GM12878 (cell line): Measurements from ENCODE around the gene TREM1. TPM values are rescaled to one million over a fixed set of nuclear protein-coding genes. Genes with fewer than 3 reads are reported as not detected.
A peak's percentile ranks its signal among the peaks of the same experiment; 100 is the strongest.

Source experiments
- ATAC-seq: fragments of 200-7000 bp; cut with Tn5 transposase; 3 replicates; pipeline ENCODE4 v1.9.1; 2020; ENCODE audit warnings: mild to moderate bottlenecking, moderate library complexity
- BruUV-seq: library from RNA; stranded (reverse); fragments of 400-500 nt; replicated peaks from 2 replicates; lab custom pipeline; 2021; lab: Mats Ljungman, UMichigan
- CTCF ChIA-PET: fragments of 300-600 bp; sonication (Branson Sonifier 250); formaldehyde crosslinking; extraction: SDS; loops from one replicate; lab custom pipeline; 2021; ENCODE audit warnings: inconsistent platforms; lab: Yijun Ruan, JAX
- POLR2A ChIA-PET: fragments of 350-600 bp; formaldehyde crosslinking; extraction: SDS; loops from one replicate; lab custom pipeline; 2021; ENCODE audit warnings: inconsistent platforms; lab: Charles Lee
- RAD21 ChIA-PET: fragments of 300-600 bp; sonication (Branson Sonifier 250); formaldehyde crosslinking; loops from one replicate; lab custom pipeline; 2023; ENCODE audit warnings: antibody characterized with exemption; ENCODE audit not compliant: unreplicated experiment; lab: Charles Lee
- SMC1A ChIA-PET: fragments of 300-600 bp; sonication (Branson Sonifier 250); formaldehyde crosslinking; loops from one replicate; lab custom pipeline; 2023; ENCODE audit not compliant: unreplicated experiment, uncharacterized antibody; lab: Charles Lee
- DNase-seq: peaks from one replicate; pipeline ENCODE4 v3.0.0-alpha.2; 2011; ENCODE audit warnings: low read depth, low spot score
- FAIRE-seq: peaks from 3 replicates; lab custom pipeline; 2011; peaks lifted over from hg19 to GRCh38; lab: Jason Lieb, UNC
- H2AFZ ChIP-seq: 2 replicates; pipeline ENCODE4 v1.6.0; 2011; ENCODE audit warnings: low read depth, low read length, control low read depth; ENCODE audit not compliant: control insufficient read depth
- H3K27ac ChIP-seq: 2 replicates; pipeline ENCODE4 v1.5.1; 2011; ENCODE audit warnings: control low read depth; ENCODE audit not compliant: control insufficient read depth, insufficient read depth
- H3K27me3 ChIP-seq, 2 experiments: replicated peaks in 1 of 2; 2 replicates each; pipeline versions ENCODE4 v1.6.0 to v1.6.1; 2011; ENCODE audit warnings: low read length in 1 of 2; ENCODE audit not compliant: control insufficient read depth in 2 of 2, insufficient read depth in 2 of 2
- H3K36me3 ChIP-seq, 2 experiments: 2 replicates each; pipeline ENCODE4 v1.5.1; 2011; ENCODE audit warnings: low read length in 1 of 2; ENCODE audit not compliant: control insufficient read depth in 2 of 2, insufficient read depth in 2 of 2
- H3K4me1 ChIP-seq: 2 replicates; pipeline ENCODE4 v1.6.1; 2011; ENCODE audit warnings: mild to moderate bottlenecking, low read length, moderate library complexity, mixed read lengths; ENCODE audit not compliant: control insufficient read depth, insufficient read depth
- H3K4me2 ChIP-seq: 2 replicates; pipeline ENCODE4 v1.6.0; 2011; ENCODE audit warnings: control low read depth; ENCODE audit not compliant: control insufficient read depth, insufficient read depth
- H3K4me3 ChIP-seq: fragments of 200-600 bp; sonication (generic); 2 replicates; pipeline ENCODE4 v1.5.1; 2016
- H3K79me2 ChIP-seq: 2 replicates; pipeline ENCODE4 v1.6.0; 2011; ENCODE audit warnings: low read length; ENCODE audit not compliant: control insufficient read depth, insufficient read depth
- H3K9ac ChIP-seq: 2 replicates; pipeline ENCODE4 v1.8.0; 2011; ENCODE audit warnings: low read length, control low read depth, mixed read lengths; ENCODE audit not compliant: control insufficient read depth, insufficient read depth
- H3K9me3 ChIP-seq: replicated peaks from 3 replicates; pipeline ENCODE4 v1.5.1; 2011; ENCODE audit warnings: mild to moderate bottlenecking, low read length; ENCODE audit not compliant: control insufficient read depth, insufficient read depth
- H4K20me1 ChIP-seq: 2 replicates; pipeline ENCODE4 v1.6.0; 2011; ENCODE audit not compliant: control insufficient read depth, insufficient read depth
- CBFB ChIP-seq: IDR thresholded peaks from 2 replicates; pipeline ENCODE4 v1.6.1; 2016; ENCODE audit warnings: antibody characterized with exemption, low read depth
- FOXM1 ChIP-seq: IDR thresholded peaks from 2 replicates; pipeline ENCODE4 v1.6.1; 2012; ENCODE audit warnings: low read depth, mild to moderate bottlenecking, inconsistent platforms, low read length, moderate library complexity
- IRF3 ChIP-seq: fragments of 450-650 bp; IDR thresholded peaks from 2 replicates; pipeline ENCODE4 v1.6.1; 2014; ENCODE audit warnings: mild to moderate bottlenecking
- SMARCA5 ChIP-seq: fragments of 450-650 bp; IDR thresholded peaks from 2 replicates; pipeline ENCODE4 v1.6.1; 2017; ENCODE audit warnings: mild to moderate bottlenecking
- USF1 ChIP-seq: IDR thresholded peaks from 2 replicates; pipeline ENCODE4 v1.6.1; 2011; ENCODE audit warnings: borderline replicate concordance, low read depth, mild to moderate bottlenecking, moderate library complexity, mixed read lengths, low read length; ENCODE audit not compliant: insufficient read depth; ENCODE audit errors: extremely low read length
- ZBTB40 ChIP-seq: fragments of 450-650 bp; IDR thresholded peaks from 2 replicates; pipeline ENCODE4 v1.6.1; 2016; ENCODE audit warnings: mild to moderate bottlenecking, moderate library complexity, borderline replicate concordance
- WGBS: methylation state at CpG from one replicate; pipeline ENCODE4 v1.1.6; 2016; ENCODE audit warnings: low lambda C conversion rate; ENCODE audit not compliant: insufficient replicate concordance, insufficient coverage; ENCODE audit errors: missing lambda C conversion rate; 5-methylcytosine and 5-hydroxymethylcytosine counted together
- in situ Hi-C: fragments of 300-500 bp; cut with MboI; formaldehyde crosslinking; loops from 9 replicates; pipeline ENCODE4 v1.14.3; 2018; ENCODE audit warnings: mixed read lengths
- intact Hi-C: fragments of 100-400 bp; cut with micrococcal nuclease; formaldehyde crosslinking; loops from one replicate; pipeline ENCODE4 v1.14.2; 2022; ENCODE audit not compliant: unreplicated experiment
- polyA plus RNA-seq, 11 experiments: library from polyadenylated mRNA; depleted of rRNA in 4 of 11; unstranded in 6 of 11; stranded (reverse) in 5 of 11; fragments of >200 nt; fragmentation: Nextera tagmentation in 4 of 11; fragmentation: Illumina TruSeq in 1 of 11; extraction: Ambion mirVana in 4 of 11; extraction: Trizol in 1 of 11; gene quantifications; 1 replicate in 1 of 11; 2 replicates in 10 of 11; pipeline versions ENCODE4 v1.2.1 to v1.2.3, GENCODE V29; 2011 to 2016; ENCODE audit warnings: inconsistent platforms in 2 of 11, missing spikeins in 2 of 11, low read depth in 1 of 11
- total RNA-seq, 4 experiments: library from RNA; depleted of rRNA in 3 of 4; stranded (reverse); fragments of >200 nt in 3 of 4; fragmentation: Illumina TruSeq in 1 of 4; extraction: Trizol in 1 of 4; gene quantifications; 2 replicates each; pipeline versions ENCODE4 v1.2.1 to v1.2.3, GENCODE V29; 2013 to 2021

TREM1 gene
- total and polyA plus RNA-seq, 10 of the 15 experiments (the other 5 are each of a cell fraction or from before 2014, with no cell fraction given), result 0.09 to 2.6 (median 0.28) TPM; not detected in 2

GRCh38 chr6:41332842-41333736 is 46.6 kb upstream of the TREM1 start (continued):
- TF ChIP-seq USF1 (no peak), SMARCA5 (peak; percentile 13; the same call in 1 of the 2 replicates), CBFB (no peak)

- in situ Hi-C loops, result no loop called here
- no peak for ATAC-seq
Observed at GRCh38 chr6:41332241-41332640, 45.8 kb upstream of the TREM1 start.

More at GRCh38 chr6:41332241-41332640, 45.8 kb upstream of the TREM1 start:
- POLR2A ChIA-PET, result interaction anchor here (1.3 to 6.8 kb wide), 6 partner anchors 10 to 132 kb away, joined by 3 to 63 read pairs (median 16); partner anchors contain the start of genes TREM1 and TREML2
- WGBS, result 91% methylated on average over 8 of the region's 8 CpGs
- intact Hi-C loops, result no loop called here
- DNase-seq (no peak), FAIRE-seq (no peak)
- Histone ChIP-seq H3K79me2 (no peaks in the 10 kb centered on the region), H3K4me3 (no peak overlapping the region), H2AFZ (no peak overlapping the region), H3K9ac (no peak overlapping the region), H3K9me3 (no peaks in the 10 kb centered on the region), H3K27ac (0 out of 2 replicates have a peak overlapping the region, but pooled peaks have one; percentile 72), H3K4me2 (no peak overlapping the region), H4K20me1 (no peaks in the 10 kb centered on the region), H3K27me3 (no peaks in the 10 kb centered on the region; a peak in 2 of 4 replicates), H3K36me3 (no peaks in the 10 kb centered on the region), H3K4me1 (peaks cover 34% of the 10 kb centered on the region)
- TF ChIP-seq IRF3 (no peak), FOXM1 (no peak), ZBTB40 (no peak)
- RAD21 ChIA-PET, result interaction anchor here (2.2 to 6.5 kb wide), 8 partner anchors 12 to 200 kb away, joined by 10 to 230 read pairs (median 28); partner anchors contain the start of gene TREML2
- CTCF ChIA-PET, result interaction anchor here (1.1 to 11.4 kb wide), 16 partner anchors 12 to 402 kb away, joined by 3 to 206 read pairs (median 6); no protein-coding TSS in a partner anchor
- no TSS peak for BruUV-seq
- SMC1A ChIA-PET, result interaction anchor here (0.9 to 9.7 kb wide), 8 partner anchors 15 to 133 kb away, joined by 3 to 253 read pairs (median 20); partner anchors contain the start of gene TREML2
